HUES64 (cell line): ENCODE data around the gene ERC1.
A peak's percentile ranks its signal among the peaks of the same experiment; 100 is the strongest.
"Not testable (repeated sequence)": the region's sequence is repeated elsewhere in the genome, so short reads cannot be mapped to it uniquely, and the experiment has no call there.

ENCODE experiments used
- H3K27ac ChIP-seq: 2 replicates; pipeline ENCODE4 v1.7.0; 2013; ENCODE audit warnings: low read depth, low read length, inconsistent platforms
- H3K27me3 ChIP-seq: 2 replicates; pipeline ENCODE4 v1.6.1; 2013; ENCODE audit warnings: mild to moderate bottlenecking, low read length; ENCODE audit not compliant: insufficient read depth
- H3K36me3 ChIP-seq: 2 replicates; pipeline ENCODE4 v1.6.1; 2013; ENCODE audit warnings: mild to moderate bottlenecking, low read length; ENCODE audit not compliant: insufficient read depth
- H3K4me1 ChIP-seq: 2 replicates; pipeline ENCODE4 v1.6.1; 2013; ENCODE audit warnings: mild to moderate bottlenecking, low read length, moderate library complexity; ENCODE audit not compliant: insufficient read depth
- H3K4me3 ChIP-seq: 2 replicates; pipeline ENCODE4 v1.5.1; 2013; ENCODE audit warnings: mild to moderate bottlenecking, low read length, moderate library complexity
- H3K9ac ChIP-seq: 2 replicates; pipeline ENCODE4 v1.6.1; 2013; ENCODE audit warnings: mild to moderate bottlenecking, low read depth, low read length
- H3K9me3 ChIP-seq: 2 replicates; pipeline ENCODE4 v1.6.1; 2013; ENCODE audit warnings: low read depth, low read length; ENCODE audit not compliant: insufficient read depth
- WGBS: fragments of 150-250, 120-280 bp; methylation state at CpG from one replicate; pipeline ENCODE4 v1.1.7; 2013; ENCODE audit warnings: missing lambda C conversion rate; 5-methylcytosine and 5-hydroxymethylcytosine counted together

ERC1 gene

DNA sequence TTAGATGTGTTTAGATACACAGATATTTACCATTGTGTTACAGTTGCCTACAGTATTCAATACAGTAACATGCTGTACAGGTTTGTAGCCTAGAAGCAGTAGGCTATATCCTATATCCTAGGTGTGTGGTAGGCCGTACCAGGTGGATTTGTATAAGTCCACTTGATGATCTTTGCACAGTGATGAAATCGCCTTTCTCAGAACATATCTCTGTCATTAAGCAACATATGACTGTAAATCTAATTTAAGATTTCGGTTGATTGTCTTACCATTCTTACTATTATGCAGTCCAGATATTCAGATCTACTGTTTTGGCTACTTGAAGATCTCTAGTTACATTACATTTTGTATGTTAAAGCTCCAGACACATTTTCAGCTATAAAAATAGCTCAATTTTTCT lies 39.8 kb downstream of the ERC1 start:
- Histone ChIP-seq H3K27me3 (no peaks in the 10 kb centered on the region), H3K27ac (no peak overlapping the region), H3K4me1 (no peaks in the 10 kb centered on the region), H3K36me3 (peaks cover 23% of the 10 kb centered on the region; the same call in 1 of the 2 replicates), H3K9ac (no peak overlapping the region), H3K4me3 (no peak overlapping the region), H3K9me3 (no peaks in the 10 kb centered on the region)
- WGBS = 95% methylated on average over 3 of the region's 3 CpGs

DNA sequence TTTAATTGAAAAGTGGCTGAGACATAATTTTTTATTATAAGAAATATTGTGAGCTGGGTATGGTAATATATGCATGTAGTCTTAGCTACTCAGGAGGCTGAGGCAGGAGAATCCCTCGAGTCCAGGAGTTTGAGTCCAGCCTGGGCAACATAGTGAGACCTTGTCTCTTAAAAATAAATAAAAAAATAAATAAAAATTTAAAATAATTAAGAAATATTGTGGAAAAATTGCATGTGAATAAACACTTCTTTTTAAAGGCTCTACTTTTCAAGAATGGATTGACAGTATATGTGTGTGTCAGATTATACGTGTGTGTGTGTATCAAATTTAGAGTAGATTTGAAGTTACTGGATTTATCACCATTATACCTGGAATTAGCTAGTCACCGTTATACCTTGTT lies 43.2 kb downstream of the ERC1 start:
- 94% methylated on average over 3 of the region's 3 CpGs for WGBS

DNA sequence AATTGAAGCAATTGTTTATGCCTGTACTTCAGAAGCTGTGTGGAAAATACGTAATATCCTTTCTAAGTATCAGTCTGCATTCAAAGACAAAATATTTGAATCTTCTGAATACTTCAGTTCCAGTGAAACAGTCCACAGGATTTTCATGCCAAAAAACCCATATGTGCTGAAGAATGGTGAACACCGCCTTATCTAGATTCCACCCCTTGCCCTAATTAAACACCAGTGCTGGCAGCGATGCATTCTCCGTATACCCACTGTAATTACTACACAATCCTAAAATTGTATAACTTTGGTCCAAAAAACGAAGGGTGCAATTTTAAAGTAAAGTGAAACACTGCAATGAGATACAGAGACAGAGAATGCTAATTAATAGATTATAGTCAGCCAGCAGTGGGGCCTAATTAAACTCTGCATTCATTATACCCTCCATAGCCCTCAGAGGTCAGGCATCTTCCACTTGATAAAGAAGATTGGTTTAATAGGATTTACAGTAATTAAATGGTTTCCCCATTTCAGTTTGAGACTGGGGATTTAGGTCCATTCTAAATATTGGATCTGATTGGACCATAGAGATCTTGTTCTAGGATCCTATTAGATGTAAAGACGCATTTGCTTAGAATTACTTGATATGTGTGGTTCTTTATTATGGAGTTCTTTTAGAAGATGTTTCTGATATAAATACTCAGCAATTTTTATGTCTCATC lies 43.9 kb downstream of the ERC1 start:
- no peaks in the 10 kb centered on the region for H3K4me1 ChIP-seq
- no peak overlapping the region for H3K4me3 ChIP-seq
- H3K9ac ChIP-seq = no peak overlapping the region
- 95% methylated on average over 5 of the region's 6 CpGs for WGBS
- H3K27ac ChIP-seq = no peak overlapping the region
- H3K27me3 ChIP-seq = no peaks in the 10 kb centered on the region
- H3K36me3 ChIP-seq = 0 out of 2 replicates have a peak, but pooled peaks cover 8% of the 10 kb centered on the region
- no peaks in the 10 kb centered on the region for H3K9me3 ChIP-seq

More for the DNA sequence above, 43.2 kb downstream of the ERC1 start:
- Histone ChIP-seq H3K4me3 (no peak overlapping the region), H3K9ac (no peak overlapping the region), H3K36me3 (0 out of 2 replicates have a peak, but pooled peaks cover 11% of the 10 kb centered on the region), H3K27ac (no peak overlapping the region), H3K4me1 (no peaks in the 10 kb centered on the region), H3K9me3 (no peaks in the 10 kb centered on the region), H3K27me3 (no peaks in the 10 kb centered on the region)

DNA sequence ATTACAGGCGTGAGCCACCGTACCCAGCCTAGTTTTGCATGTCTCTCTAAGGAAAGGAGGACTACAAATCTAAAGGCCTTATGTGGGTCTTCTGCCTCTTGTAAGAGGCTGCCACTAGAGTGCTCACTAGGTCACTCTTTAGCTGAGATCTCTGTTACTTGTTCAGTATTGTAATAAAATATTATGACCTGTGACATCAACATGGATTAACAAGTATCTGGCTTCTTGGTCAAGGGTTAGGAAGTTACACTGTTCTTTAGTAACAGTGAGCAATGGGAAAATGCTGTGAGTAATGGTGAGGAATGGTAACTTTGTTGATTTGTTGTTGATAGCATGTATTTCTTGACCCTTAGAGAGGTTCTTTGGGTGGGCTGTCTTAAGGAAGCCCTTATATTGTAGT lies 50.5 kb downstream of the ERC1 start:
- no peaks in the 10 kb centered on the region for H3K9me3 ChIP-seq
- 100% methylated on average over 2 of the region's 2 CpGs for WGBS
- no peaks in the 10 kb centered on the region for H3K36me3 ChIP-seq
- no peak overlapping the region for H3K9ac ChIP-seq
- H3K4me1 ChIP-seq = peaks cover 9% of the 10 kb centered on the region; the same call in 1 of the 2 replicates
- no peak overlapping the region for H3K4me3 ChIP-seq
- no peaks in the 10 kb centered on the region for H3K27me3 ChIP-seq
- H3K27ac ChIP-seq = no peak overlapping the region

DNA sequence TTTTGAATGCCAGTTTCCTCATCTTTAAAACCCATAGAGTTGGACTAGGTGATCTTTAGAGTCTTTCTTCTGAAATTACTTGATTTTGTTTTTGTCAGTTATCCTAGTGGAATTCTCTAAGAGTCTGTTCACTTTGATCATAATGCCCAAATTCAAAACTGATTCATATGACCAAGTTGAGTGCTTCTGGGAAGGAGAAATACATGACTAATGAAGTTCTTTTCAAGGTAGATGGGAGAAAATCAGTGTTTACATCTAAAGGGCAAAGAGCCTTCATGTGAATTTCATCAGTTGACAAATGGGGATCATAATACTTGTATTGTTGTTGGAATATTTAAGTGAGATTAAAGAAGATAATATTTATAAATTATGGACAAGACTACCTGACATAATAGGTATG lies 53.2 kb downstream of the ERC1 start:
- Histone ChIP-seq H3K4me3 (no peak overlapping the region), H3K27me3 (no peaks in the 10 kb centered on the region), H3K9ac (no peak overlapping the region), H3K27ac (no peak overlapping the region), H3K9me3 (no peaks in the 10 kb centered on the region), H3K4me1 (peaks cover 28% of the 10 kb centered on the region), H3K36me3 (no peaks in the 10 kb centered on the region)

DNA sequence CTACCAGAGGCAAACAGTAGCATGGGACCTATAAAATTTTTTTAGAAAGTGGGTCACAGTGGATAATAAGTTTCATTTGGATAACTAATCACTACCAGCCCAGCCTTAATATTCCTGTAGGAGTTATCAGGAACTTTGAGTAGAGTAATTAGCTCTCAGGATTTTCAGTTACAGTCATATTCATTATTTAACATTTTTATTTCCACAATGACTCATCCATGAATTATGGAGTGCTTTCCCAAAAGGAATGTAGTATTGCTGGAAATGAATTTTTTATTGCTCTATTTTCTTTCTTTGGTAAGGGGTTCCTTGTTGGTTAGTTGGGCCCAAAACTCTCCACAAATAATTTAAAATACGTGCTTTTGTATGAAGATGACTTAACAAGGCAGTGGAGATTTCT lies 53.7 kb downstream of the ERC1 start:
- Histone ChIP-seq H3K36me3 (no peaks in the 10 kb centered on the region), H3K9me3 (no peaks in the 10 kb centered on the region), H3K9ac (no peak overlapping the region), H3K4me1 (peaks cover 32% of the 10 kb centered on the region), H3K27ac (no peak overlapping the region), H3K4me3 (no peak overlapping the region), H3K27me3 (no peaks in the 10 kb centered on the region)
- no CpG with 5 or more reads among the region's 1 CpG for WGBS

DNA sequence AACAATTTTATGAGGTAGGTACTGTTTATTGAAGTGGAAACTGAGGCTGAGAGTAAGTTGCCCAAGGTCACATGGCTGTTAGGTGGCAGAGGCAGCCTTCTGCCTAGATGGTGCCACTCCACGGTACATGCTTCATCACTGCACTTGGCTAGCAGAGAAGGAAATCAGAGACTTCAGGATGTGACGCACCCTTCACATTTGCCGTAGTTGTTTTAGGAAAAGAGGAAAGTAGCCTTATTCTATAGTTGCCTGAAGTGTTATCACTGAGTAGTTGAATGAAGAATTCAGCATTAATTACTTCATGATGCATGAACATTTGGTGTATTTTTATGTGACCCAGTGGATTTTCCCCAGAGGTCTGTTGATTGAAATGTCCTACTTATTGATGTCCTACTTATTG lies 55.7 kb downstream of the ERC1 start:
- H3K9ac ChIP-seq = no peak overlapping the region
- no peaks in the 10 kb centered on the region for H3K36me3 ChIP-seq
- H3K4me3 ChIP-seq = no peak overlapping the region
- H3K9me3 ChIP-seq = no peaks in the 10 kb centered on the region
- H3K4me1 ChIP-seq = peaks cover 35% of the 10 kb centered on the region
- no peaks in the 10 kb centered on the region for H3K27me3 ChIP-seq
- 92% methylated on average over 3 of the region's 3 CpGs for WGBS
- no peak overlapping the region for H3K27ac ChIP-seq

DNA sequence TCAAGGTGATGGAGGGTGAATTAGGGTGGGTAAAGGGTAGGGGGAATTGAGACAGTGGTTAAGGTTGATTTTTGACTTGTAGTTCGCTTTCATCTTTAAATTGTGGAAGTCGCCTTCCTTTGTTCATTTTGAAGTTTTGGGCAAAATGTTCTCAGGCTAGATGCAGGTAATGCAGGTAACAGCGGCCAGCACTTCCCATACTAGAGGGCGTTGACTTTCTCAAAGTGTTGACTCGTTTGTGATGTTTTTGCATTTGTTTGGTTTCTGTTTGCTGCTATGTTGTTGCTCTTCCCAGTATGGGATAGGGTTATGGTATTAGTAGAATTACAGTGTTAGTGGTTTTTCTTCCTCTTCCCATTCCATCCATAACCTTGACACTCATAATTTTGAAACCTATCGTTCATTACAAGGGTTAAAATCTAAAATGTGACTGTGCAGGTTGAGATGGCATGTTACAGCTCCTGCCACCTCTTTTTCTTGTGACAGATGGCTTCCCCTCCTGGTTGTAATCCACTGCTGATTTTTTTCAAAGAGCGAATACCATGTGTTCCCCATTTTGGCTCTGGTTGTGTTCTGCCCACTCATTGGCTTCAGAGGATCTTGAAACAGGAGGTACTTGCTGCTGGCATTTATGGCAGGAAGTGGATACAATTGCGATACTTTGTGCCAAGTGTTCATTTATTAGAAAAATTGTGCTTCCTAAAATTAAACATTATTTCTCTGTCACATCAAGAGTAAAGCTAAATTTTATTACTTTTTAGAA lies 57.1 kb downstream of the ERC1 start:
- peaks cover 38% of the 10 kb centered on the region for H3K4me1 ChIP-seq
- H3K27ac ChIP-seq = peak overlapping the region; percentile 11; the same call in 1 of the 2 replicates
- H3K9me3 ChIP-seq = no peaks in the 10 kb centered on the region
- no peaks in the 10 kb centered on the region for H3K27me3 ChIP-seq
- no peaks in the 10 kb centered on the region for H3K36me3 ChIP-seq
- no peak overlapping the region for H3K4me3 ChIP-seq
- no peak overlapping the region for H3K9ac ChIP-seq
- WGBS = 70% methylated on average over 7 of the region's 8 CpGs

DNA sequence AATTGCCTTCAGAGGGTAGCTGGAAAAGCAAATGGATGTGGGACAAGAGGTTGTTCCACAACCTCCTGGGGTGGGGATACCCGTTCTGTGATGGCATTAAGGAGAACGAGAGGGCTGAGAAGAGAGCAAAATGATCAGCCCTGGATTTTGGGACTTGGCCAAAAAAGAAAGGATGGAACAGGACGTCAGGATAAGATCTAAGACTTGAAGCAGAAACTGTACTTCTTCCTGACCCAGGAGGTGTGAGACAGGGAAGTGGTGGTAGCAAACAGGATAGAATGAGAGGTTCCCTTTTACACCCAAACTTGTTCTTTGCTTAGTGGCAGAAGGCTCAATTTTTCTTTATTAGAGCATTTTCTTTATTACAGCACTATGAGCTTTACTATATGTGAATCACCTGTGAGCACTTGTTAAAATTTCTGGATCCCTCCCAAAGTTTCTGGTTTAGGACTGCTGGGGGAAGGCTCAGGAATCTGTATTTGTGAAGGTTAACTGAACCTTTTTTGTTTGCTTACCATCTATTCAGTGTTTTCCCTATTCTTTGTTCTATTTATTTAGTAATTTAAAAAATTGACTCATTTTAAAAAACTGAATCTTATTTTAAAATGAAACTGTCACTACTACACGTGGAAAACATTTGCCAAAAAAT lies 59.2 kb downstream of the ERC1 start:
- 80% methylated on average over 3 of the region's 4 CpGs for WGBS
- no peak overlapping the region for H3K27ac ChIP-seq
- H3K9me3 ChIP-seq = no peaks in the 10 kb centered on the region
- H3K27me3 ChIP-seq = no peaks in the 10 kb centered on the region
- H3K4me1 ChIP-seq = peaks cover 49% of the 10 kb centered on the region
- H3K4me3 ChIP-seq = no peak overlapping the region
- no peak overlapping the region for H3K9ac ChIP-seq
- no peaks in the 10 kb centered on the region for H3K36me3 ChIP-seq

DNA sequence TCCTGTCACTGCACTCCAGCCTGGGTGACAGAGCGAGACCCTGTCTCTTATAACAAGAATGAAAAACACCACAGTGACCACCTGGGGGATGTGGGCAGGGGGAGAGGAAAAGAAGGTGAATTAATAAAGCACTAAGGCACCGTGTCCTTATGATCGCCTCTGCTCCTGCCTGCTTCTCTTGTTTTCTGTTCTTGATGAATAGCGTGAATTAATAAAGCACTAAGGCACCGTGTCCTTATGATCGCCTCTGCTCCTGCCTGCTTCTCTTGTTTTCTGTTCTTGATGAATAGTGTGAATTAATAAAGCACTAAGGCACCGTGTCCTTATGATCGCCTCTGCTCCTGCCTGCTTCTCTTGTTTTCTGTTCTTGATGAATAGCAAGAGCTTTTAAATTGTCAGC lies 60.6 kb downstream of the ERC1 start:
- H3K36me3 ChIP-seq, H3K9ac ChIP-seq, H3K27ac ChIP-seq, H3K9me3 ChIP-seq, H3K4me3 ChIP-seq, H3K27me3 ChIP-seq: not testable (repeated sequence)
- H3K4me1 ChIP-seq = peaks cover 63% of the 10 kb centered on the region
- whole genome bisulfite sequencing = 92% methylated on average over 8 of the region's 8 CpGs

DNA sequence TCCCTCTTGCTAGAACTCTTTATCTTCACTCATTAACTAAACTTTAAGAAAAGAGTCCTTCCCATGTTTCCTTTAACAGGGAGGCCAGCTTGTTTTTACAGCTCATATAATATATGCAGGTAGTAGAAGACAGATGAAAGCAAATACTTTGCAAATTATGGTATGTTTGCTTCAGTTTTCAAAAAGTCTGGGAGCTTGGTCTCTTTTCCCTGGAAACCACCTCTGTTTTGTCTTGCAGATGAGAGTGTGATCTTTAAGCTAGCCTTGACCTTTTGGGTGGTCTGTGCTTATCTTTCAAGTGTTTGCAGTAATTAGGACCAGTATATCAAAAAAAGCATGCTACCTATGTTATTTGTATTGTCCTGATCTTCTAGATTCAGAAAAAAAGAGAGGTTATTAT lies 62.7 kb downstream of the ERC1 start:
- H3K27me3 ChIP-seq = no peaks in the 10 kb centered on the region
- H3K4me3 ChIP-seq = no peak overlapping the region
- H3K27ac ChIP-seq = peak overlapping the region; percentile 73
- H3K36me3 ChIP-seq = no peaks in the 10 kb centered on the region
- peaks cover 54% of the 10 kb centered on the region for H3K4me1 ChIP-seq
- peaks cover 8% of the 10 kb centered on the region; the same call in 1 of the 2 replicates for H3K9me3 ChIP-seq
- no peak overlapping the region for H3K9ac ChIP-seq
